Stimulated activated CD8-positive, alpha-beta memory T cell treated with anti-CD3 and anti-CD28 coated beads, Interleukin-12 subunit alpha, Interleukin-12 subunit beta, amount 100 ng/mL, for 4 hours (primary cell): ENCODE data around the gene SSBP2.

Source experiments
- DNase-seq: peaks from one replicate; pipeline ENCODE4 v3.0.0-alpha.2; 2020; ENCODE audit warnings: low read depth

SSBP2 gene

DNA sequence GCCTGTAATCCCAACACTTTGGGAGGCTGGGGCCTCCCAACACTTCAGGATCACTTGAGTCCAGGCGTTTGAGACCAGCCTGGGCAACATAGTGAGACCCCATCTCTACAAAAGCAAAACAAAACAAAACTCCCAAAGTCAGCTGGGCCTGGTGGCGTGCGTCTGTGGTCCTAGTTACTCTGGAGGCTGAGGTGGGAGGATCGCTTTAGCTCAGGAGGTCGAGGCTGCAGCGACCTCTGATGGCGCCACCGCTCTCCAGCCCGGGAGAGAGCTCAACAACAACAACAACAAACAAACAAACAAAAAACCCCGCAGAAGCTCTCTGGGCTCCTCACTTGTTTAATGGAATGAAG lies 357.5 kb downstream of the SSBP2 start:
- no peak for DNase-seq

DNA sequence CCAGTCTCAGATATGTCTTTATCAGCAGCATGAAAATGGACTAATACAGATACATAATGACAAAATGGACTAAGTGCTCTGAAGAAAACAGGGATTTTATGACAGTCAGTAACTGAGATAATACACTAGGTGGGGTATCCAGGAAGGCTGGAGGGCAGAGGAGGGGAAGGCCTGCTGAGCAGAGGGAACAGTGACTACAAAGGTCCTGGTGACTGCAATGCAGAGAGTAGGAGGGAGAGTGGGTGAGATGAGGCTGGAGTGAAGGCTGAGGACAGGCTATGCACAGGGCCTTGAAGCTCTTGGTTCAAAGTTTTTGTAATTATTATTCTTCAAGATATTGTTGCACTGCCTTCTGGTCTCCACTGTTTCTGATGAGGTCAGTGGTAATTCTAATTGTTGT lies 361.9 kb downstream of the SSBP2 start:
- DNase-seq = no peak

DNA sequence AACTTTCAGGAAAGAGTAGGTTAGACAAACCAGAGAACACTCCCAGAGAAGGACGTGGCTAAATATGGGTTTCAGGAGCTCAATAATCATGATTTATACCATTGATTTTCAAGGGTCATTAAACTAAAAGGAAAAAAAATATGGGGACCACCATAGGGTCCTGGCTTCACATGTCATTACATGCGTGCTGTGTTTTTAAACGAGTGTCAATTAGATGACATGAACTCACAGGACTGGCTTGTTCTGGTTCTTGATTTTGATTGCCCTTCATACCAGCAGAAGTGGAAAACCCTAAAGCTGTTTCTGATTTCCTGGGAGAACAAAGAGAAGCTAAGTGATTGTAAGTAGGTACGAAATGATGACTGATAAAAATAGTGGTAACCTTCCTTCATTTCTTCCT lies 362.7 kb downstream of the SSBP2 start:
- DNase-seq = no peak

DNA sequence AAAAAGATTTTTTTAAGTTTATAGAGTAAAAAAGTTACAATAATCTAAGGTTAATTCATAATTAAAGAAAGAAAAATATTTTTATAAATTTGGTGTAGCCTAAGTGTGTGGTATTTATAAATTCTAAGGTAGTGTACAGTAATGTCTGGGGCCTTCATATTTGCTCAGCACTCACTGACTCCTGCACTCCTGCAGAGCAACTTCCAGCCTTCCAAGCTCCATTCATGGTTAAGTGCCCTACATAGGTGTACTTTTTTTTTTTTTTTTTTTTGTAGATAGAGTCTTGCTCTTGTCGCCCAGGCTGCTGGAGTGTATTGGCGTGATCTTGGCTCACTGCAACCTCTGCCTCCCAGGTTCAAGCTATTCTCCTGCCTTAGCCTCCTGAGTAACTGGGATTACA lies 367.0 kb downstream of the SSBP2 start:
- no peak for DNase-seq

DNA sequence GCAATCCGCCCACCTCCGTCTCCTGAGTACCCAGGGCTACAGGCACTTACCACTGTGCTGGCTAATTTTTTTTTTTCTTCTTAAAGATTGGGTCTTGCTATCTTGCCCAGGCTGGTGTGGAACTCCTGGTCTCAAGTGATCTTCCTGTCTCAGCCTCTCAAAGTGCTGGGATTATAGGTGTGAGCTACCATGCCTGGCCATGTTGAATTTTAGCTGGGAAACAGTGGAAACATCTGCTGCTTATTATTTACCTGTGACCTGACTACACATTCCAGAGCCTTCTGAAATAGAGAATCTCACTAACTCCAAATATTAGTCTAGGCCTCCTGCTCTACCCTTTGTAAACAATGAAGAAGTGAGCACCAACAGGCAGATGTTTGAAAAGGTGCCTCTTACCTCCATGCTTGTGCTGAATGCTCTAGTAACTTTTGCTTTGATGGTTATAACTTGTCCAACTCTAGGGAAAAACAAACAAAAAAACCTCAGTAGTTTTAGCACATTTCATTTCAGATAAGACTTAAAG lies 379.5 kb downstream of the SSBP2 start:
- DNase-seq = no peak

DNA sequence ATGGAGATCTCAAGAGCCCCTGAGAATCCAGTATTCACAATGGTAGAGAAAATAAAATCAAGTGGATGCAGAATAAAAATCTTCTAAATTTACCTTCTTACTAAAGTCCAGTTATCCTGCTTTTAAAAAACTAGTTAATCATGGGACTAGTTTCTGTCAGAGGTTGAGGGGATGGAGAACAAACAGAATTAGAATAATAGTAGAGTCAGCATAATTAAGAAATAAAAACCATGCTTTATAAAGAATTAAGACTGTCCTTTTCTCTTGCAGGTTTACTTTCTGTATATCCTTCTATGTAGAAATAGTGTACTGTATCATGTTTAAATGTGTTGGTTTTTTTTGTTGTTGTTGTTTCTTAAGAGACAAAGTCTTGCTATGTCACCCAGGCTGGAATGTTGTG lies 380.0 kb downstream of the SSBP2 start:
- DNase-seq = no peak

DNA sequence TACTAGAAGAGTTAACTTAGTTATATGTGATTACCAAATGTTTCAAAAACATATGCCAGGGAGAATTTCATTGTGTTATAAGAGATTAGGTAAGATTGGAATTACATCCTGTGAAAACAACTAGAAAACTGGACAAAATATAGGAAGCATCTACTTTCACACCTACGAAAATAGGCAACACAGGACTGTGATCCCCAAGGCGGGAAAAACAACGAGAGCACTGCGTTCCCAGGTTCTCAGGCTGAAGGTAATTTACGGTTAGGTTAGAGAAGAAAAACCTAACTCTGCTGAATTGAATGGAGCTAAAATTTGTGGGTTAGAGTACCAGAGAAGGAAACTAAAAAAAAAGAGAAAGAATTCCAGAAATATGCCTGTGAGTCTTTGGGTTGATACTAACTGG lies 385.4 kb downstream of the SSBP2 start:
- DNase-seq = no peak

DNA sequence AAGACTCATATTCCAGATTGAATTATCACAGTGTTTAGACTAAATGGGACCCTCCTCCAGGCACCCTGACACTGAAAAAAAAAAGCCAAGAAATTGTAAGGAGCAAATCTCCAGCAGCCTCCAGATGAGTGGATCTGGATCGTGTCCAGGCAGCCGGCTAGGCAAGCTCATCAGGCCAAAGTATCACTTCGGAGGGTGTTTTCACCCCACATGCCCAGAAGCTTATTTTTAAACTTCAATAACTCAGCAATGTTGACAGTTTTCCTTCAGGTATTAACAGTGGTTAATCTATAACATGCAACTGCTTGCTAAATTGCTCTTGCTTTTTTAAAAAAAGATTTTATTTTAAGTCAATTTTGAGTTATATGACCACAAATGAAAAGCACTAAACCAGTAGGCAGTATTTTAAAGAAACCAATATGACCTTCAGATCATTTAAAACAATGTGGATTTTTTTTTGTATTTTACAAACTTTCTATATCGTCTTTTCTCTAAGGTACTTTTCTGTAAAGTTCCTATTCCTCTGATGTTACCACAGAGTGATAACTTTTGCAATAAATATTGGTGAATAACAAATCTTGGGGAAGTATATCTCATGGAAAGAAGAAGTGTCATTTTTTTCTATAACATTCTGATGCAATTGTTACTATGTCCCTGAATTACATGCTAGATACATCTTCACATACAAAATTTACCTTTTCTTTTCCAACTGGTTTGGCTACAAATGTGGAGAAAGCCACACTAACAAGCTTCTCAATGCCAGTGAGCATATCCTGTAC lies 387.6 kb downstream of the SSBP2 start:
- DNase-seq = no peak
